Breast epithelium (tissue), 3 donors: ENCODE measurements around the gene KRTAP10-5.

Experiments
- CTCF ChIP-seq, 3 donors: fragments of 450-650 bp; IDR thresholded peaks; one replicate each; pipeline ENCODE4 v1.5.1; 2016 to 2017; ENCODE audit warnings: antibody characterized with exemption in 3 of 3, mild to moderate bottlenecking in 3 of 3, moderate library complexity in 3 of 3
- POLR2A ChIP-seq: fragments of 450-650 bp; IDR thresholded peaks from one replicate; pipeline ENCODE4 v1.6.1; 2016; ENCODE audit warnings: antibody characterized with exemption, mild to moderate bottlenecking, moderate library complexity

GRCh38 chr21:44529503-44530125 lies 50.8 kb downstream of the KRTAP10-5 start:
- TF ChIP-seq CTCF (IDR thresholded peaks at IDR 0.05), result no peak
- TF ChIP-seq POLR2A, result no peak
